Measurements from ENCODE around the gene CCDC28B. TPM values are rescaled to one million over a fixed set of nuclear protein-coding genes. Genes with fewer than 3 reads are reported as not detected.

Gene CCDC28B
- total RNA-seq, 1 experiment from 2014 or later: 15.6 TPM

- peaks cover 49% of the 10 kb centered on the region for H3K36me3 ChIP-seq (ENCODE audit: insufficient read depth, low read length, poor library complexity, severe bottlenecking)
- CTCF ChIA-PET: no interaction called here
- peaks cover 17% of the 10 kb centered on the region for H3K4me1 ChIP-seq (ENCODE audit: insufficient read depth, low read length, poor library complexity, severe bottlenecking)
- POLR2A ChIA-PET (ENCODE audit: low non-redundant PET): no interaction called here
- no peak overlapping the region for H3K4me3 ChIP-seq (ENCODE audit: low read depth, low read length, poor library complexity, severe bottlenecking)
- no peak for DNase-seq (ENCODE audit: low spot score)
- no peak overlapping the region for H3K27ac ChIP-seq (ENCODE audit: low read depth, low read length, poor library complexity, severe bottlenecking)
- BruUV-seq (replicated peaks): no TSS peak
- no peaks in the 10 kb centered on the region for H3K9me3 ChIP-seq (ENCODE audit: low read depth, low read length, poor library complexity, severe bottlenecking)
- H3K27me3 ChIP-seq (replicated peaks; ENCODE audit: insufficient read depth, low read depth, low read length, poor library complexity): no peaks in the 10 kb centered on the region
- intact Hi-C loops (cut with micrococcal nuclease; ENCODE audit: unreplicated experiment): loop anchor here (10.0 kb wide), 1 partner anchor 111 kb away; the partner anchor contains the start of gene MARCKSL1
- TF ChIP-seq CTCF (conservative IDR thresholded peaks at IDR 0.05; ENCODE audit: low read depth, low read length): no peak
- no peak for TF ChIP-seq EZH2 (IDR thresholded peaks at IDR 0.05; ENCODE audit: borderline replicate concordance, low read depth, low read length, poor library complexity, severe bottlenecking)
These were observed 23.9 kb downstream of the CCDC28B start for GRCh38 chr1:32224285-32224684.

- intact Hi-C loops (cut with micrococcal nuclease; ENCODE audit: unreplicated experiment): loop anchor here (10.0 kb wide), 1 partner anchor 106 kb away; the partner anchor contains the start of gene MARCKSL1
- no peak for TF ChIP-seq CTCF (conservative IDR thresholded peaks at IDR 0.05; ENCODE audit: low read depth, low read length)
- no peak for TF ChIP-seq EZH2 (IDR thresholded peaks at IDR 0.05; ENCODE audit: borderline replicate concordance, low read depth, low read length, poor library complexity, severe bottlenecking)
- ChIA-PET CTCF (interaction anchor here (0.6 kb wide), 1 partner anchor 18 kb away, joined by 6 read pairs; no protein-coding TSS in a partner anchor), POLR2A (ENCODE audit: low non-redundant PET) (no interaction called here)
- no peaks in the 10 kb centered on the region for H3K4me1 ChIP-seq (ENCODE audit: insufficient read depth, low read length, poor library complexity, severe bottlenecking)
- H3K27ac ChIP-seq (ENCODE audit: low read depth, low read length, poor library complexity, severe bottlenecking): no peak overlapping the region
- BruUV-seq (replicated peaks): no TSS peak
- no peaks in the 10 kb centered on the region for H3K27me3 ChIP-seq (replicated peaks; ENCODE audit: insufficient read depth, low read depth, low read length, poor library complexity)
- DNase-seq (ENCODE audit: low spot score): no peak
- no peak overlapping the region for H3K4me3 ChIP-seq (ENCODE audit: low read depth, low read length, poor library complexity, severe bottlenecking)
- no peaks in the 10 kb centered on the region for H3K9me3 ChIP-seq (ENCODE audit: low read depth, low read length, poor library complexity, severe bottlenecking)
- H3K36me3 ChIP-seq (ENCODE audit: insufficient read depth, low read length, poor library complexity, severe bottlenecking): peaks cover 67% of the 10 kb centered on the region
These were observed 28.4 kb downstream of the CCDC28B start for GRCh38 chr1:32228771-32229170.

GRCh38 chr1:32231843-32232432 lies 31.5 kb downstream of the CCDC28B start:
- no peaks in the 10 kb centered on the region for H3K4me1 ChIP-seq (ENCODE audit: insufficient read depth, low read length, poor library complexity, severe bottlenecking)
- no peak for DNase-seq (ENCODE audit: low spot score)
- BruUV-seq (replicated peaks): no TSS peak
- no peak overlapping the region for H3K4me3 ChIP-seq (ENCODE audit: low read depth, low read length, poor library complexity, severe bottlenecking)
- intact Hi-C loops (cut with micrococcal nuclease; ENCODE audit: unreplicated experiment): no loop called here
- H3K36me3 ChIP-seq (ENCODE audit: insufficient read depth, low read length, poor library complexity, severe bottlenecking): peaks cover 45% of the 10 kb centered on the region
- H3K27ac ChIP-seq (ENCODE audit: low read depth, low read length, poor library complexity, severe bottlenecking): peak overlapping the region; percentile 21
- no peak for TF ChIP-seq CTCF (conservative IDR thresholded peaks at IDR 0.05; ENCODE audit: low read depth, low read length)
- TF ChIP-seq EZH2 (IDR thresholded peaks at IDR 0.05; ENCODE audit: borderline replicate concordance, low read depth, low read length, poor library complexity, severe bottlenecking): no peak
- no peaks in the 10 kb centered on the region for H3K27me3 ChIP-seq (replicated peaks; ENCODE audit: insufficient read depth, low read depth, low read length, poor library complexity)
- H3K9me3 ChIP-seq (ENCODE audit: low read depth, low read length, poor library complexity, severe bottlenecking): no peaks in the 10 kb centered on the region
- ChIA-PET POLR2A (ENCODE audit: low non-redundant PET) (no interaction called here), CTCF (no interaction called here)
